ENCODE data around the gene CDH22.

Gene CDH22

DNA sequence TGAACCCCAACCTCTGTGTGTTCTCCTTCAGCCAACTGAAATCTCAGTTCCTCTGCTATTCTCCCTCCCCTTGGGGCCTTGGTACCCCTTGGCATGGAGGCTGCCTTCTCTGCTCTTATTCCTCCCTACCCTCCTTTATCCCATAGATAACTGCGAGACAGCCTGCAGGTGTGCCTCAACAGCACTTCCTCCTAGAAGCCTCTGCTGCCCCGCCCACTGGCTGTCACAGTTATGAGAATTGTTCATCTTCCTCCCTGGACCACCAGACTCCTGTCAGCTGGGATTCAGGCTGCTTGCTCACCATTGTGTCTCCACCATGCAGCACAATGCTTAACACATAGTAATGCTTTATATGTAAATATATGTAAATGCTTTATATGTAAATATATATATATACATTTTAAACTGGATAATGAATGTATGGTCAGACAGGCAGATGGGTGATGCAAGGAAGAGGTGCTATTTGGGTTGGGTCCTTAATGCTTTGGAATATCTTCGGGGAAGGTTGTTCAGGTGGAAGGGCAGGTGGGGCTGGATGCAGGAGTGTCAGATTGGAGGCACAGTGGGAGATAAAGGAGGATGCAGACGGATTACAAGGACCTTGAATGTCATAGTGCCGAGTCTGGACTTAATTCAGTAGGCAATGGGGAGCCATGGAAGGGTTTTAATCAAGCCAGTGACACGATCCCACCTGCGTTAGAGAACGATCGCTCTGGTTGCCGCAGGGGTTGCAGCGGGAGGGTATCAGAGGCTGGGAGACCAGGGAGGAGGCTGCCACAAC lies 4.9 kb downstream of the CDH22 start:
- FAIRE-seq (no peak), DNase-seq (ENCODE audit: insufficient read length, low spot score) (no peak)

DNA sequence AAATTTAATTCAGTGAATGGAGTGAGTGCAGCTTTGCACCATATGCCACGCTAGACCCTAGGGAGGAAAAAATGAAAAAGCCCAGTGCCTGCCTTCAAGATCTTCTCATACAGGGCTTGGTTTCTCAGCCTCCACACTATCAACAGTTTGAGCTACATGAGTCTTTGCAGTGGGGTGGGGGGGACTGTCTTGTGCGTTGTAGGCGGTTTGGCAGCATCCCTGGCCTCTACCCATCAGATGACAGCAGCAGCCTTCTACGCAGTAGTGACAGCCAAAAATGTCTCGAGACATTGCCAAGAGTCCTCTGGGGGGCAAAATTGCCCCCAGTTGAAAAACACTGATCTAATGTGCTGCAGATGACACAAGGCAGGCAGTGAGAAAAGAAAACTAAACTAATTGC lies 6.2 kb downstream of the CDH22 start:
- FAIRE-seq (no peak), DNase-seq (ENCODE audit: insufficient read length, low spot score) (no peak)

DNA sequence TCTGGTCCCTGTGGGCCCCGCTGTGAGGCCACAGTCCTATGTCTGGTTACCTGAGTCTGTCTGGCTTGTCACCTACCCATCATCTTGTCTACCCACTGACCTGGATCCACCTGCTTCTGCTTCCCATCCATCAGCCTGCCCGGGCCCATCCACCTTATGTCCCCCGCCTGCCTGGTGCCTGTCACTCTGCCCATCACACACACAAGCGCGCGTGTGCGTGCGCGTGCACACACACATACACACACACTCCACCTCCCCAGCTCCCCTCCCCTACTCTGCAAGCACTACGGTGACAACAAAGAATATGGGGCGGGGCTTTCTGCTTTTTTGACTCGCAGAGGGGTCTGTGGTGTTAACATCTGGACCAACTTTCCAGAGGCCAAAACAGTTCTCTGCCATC lies 8.0 kb downstream of the CDH22 start:
- no peak for DNase-seq (ENCODE audit: insufficient read length, low spot score)
- FAIRE-seq = no peak

DNA sequence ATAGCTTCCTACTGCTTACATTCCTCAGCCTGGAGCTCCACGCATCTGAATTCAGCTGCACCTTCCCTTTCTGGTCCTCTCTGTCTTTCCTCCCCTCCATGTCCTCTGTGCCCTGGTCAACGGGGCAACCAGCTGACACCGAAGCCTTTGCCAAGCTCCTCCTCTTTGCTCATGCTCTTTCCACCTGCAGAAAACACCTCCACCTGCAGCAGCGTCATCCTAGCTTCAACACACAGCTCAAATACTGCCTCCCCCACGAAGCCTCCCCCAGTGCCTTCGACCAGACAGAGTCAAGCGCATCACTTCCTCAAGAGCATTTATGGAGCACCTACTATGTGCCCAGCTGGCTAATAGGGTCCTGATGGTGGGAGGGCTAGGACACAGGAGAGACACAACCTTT lies 9.2 kb downstream of the CDH22 start:
- FAIRE-seq (no peak), DNase-seq (ENCODE audit: insufficient read length, low spot score) (no peak)

DNA sequence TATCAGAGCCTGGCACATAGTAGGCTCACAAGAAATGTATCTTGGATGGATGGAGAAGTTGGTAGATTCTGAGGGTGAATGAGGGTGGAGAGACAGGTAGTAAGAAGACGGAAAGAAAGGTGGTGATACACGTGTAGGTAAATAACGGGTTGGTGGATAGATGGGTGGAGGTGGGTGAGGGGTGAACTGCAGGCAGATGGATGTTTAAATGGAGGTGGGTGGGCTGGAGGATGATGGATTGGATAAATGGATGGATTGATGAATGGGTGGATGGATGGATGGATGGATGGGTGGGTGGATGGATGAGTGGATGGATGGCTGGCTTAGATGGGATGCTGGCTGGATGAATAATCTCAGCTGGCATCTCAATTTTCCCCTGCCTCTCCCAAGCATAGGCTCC lies 9.9 kb downstream of the CDH22 start:
- DNase-seq (ENCODE audit: insufficient read length, low spot score) (no peak), FAIRE-seq (no peak)

DNA sequence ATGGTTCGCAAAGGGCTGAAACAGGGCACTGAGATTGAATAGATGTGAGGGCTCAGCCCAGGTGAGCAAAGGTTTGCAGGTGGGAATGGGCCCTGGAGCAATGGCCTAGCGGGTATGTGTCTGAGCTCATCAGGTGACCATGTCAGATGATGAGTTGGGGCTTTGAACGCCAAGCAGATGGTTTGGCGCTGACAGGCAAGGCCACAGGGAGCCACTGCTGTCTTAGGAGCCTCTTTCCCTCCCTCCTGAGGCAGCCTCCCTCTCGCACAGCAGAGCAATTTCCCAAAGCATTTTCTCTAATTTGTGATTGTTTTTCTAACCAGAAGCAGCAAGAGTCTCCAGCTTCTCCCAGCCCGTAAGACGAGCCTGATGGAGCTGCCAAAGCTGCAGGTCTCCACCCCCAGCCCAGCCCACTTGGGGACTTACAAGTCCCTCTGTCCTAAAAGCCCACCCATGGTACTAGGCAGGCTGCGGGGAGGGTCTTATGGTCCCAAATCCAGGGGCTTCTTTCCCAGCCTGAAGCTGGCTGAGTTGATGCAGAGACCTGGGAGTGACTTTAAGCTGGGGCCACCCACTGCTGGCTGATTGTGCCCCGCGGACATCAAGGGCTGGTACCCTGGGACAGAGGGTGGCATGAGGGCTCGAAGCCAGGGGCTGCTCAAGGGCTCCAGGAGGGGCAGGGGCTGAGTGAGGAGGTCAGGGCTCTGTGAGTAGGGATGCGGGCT lies 11.6 kb downstream of the CDH22 start:
- FAIRE-seq = no peak
- no peak for DNase-seq (ENCODE audit: insufficient read length, low spot score)

DNA sequence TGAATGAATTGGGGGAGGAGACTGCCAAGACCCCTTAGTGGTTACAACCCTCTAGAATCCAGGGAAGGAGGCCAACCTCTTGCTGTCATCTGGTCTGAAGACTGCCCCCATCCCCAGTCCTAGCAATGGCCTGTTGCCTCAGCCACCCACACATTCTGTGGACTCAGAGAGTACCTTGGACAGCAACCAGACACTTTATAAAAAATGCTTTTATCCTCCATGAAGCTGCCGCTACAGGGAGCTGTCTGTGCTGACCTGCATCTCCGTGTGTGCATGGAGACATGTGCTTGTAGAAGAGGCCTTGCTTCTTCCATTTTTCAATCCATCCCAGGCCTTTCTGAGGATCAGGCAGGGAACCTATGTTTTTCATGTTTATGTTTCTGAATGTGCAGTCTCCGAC lies 15.2 kb downstream of the CDH22 start:
- DNase-seq (ENCODE audit: insufficient read length, low spot score) (no peak), FAIRE-seq (no peak)

DNA sequence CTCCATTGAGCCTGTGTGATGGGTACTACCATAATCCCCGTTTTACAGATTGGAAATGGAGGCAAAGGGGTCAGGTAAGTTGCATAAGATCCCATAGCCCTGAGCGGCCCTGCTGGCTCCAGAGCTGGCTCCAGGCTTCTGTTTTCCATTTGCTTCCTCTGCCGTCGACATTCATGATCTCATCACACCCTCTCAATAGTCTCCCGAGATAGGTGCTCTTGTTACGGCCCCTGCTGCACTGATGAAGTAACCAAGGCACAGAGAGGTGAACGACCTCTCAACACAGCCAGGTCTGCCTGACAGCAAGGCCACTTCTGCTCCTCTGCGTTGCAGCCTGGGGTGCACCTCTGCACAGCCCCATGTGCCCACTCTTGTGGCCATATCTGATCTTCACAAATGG lies 16.9 kb downstream of the CDH22 start:
- DNase-seq (ENCODE audit: insufficient read length, low spot score) (no peak), FAIRE-seq (no peak)

DNA sequence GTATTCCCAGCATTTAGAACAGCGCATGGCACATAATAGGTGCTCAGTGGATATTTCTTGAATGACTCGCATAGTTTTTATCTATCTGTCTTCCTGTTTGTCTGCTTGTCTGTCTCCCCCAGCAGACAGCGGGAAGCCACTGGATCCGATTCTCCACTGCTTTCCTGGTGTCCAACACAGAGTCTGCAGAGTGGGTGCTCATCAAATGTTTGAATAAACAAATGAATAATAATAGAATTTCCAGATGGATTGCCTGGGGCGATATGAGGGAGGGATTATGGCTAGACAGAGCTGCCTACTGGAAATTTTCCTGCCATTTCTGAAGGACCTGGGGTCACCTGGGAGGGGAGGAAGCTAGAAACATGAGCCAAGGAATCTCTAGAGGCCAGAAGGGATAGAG lies 18.9 kb downstream of the CDH22 start:
- FAIRE-seq (no peak), DNase-seq (ENCODE audit: insufficient read length, low spot score) (no peak)

DNA sequence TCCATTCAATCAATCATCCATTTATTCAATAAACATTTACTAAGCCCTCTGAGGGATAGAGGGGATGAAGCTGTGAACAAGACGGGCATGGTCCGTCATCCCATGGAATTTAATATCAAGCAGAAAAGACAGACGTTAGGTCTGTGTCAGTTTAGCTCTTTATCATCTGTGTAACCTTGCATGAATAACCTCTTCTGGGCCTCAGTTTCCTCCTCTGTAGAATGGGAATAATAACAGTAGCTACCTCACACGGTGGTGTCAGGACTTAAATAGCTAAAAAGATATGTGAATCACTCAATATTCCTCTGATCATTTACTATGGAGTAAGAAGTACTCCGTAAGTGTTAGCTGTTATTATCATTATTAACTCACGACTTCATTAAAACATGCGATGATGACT lies 21.3 kb downstream of the CDH22 start:
- FAIRE-seq = no peak
- DNase-seq (ENCODE audit: insufficient read length, low spot score) = no peak

DNA sequence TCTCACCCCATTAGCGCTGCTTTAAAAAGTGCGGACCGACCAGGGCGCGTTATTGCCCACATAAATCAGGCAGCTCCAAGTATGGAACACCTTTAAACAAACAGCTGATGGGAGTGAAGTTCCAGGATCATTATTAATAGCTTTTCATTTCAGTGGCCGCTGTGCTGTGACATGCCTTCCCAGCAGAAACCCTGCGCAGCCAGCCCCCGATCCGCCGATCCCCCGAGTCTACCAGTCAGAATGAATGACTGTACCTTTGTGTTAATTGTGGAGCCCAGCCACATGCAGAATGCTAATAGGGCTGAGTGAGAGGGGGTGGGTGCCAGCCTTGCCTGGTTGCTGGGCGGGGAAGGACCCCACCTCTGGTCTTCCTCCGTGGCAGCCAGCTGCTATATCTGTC lies 21.9 kb downstream of the CDH22 start:
- DNase-seq (ENCODE audit: insufficient read length, low spot score) (no peak), FAIRE-seq (no peak)

DNA sequence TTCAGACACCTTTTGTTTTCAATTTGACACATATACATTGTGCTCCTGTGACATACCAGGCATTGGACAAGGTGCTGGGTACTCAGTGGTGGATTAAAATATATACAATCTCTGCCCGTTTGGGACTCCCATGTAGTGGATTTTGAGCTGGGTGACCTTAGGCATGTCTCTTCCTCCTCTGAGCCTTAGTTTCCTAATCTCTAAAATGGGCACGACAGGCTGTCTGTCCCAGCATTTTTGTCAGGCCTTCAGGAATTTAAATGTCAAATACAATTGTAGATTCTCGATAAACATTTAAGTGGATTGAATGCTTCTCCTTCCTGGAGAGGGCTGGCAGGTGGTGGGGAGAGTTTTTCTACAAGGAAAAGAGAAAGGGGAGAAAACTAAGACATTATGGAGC lies 22.6 kb downstream of the CDH22 start:
- FAIRE-seq (no peak), DNase-seq (ENCODE audit: insufficient read length, low spot score) (no peak)

DNA sequence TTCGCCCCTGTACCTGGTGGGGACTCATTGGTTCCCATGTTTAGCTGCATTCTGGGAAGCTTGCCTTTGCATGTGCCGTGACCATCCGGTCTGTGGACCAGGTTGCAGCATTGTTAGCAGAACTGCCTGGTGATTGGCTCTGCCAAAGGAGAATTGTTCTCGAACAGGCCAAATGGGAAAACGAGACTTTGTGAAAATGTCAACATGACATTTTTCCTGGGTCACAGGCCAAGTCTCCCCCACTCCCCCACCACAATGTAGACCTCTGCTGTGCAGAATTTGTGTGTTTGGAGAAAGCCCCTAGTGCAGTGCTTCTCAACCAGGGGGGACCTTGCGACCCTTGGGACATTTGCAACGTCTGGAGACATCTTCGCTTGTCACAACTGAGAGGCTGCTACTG lies 23.2 kb downstream of the CDH22 start:
- FAIRE-seq (no peak), DNase-seq (ENCODE audit: insufficient read length, low spot score) (no peak)

DNA sequence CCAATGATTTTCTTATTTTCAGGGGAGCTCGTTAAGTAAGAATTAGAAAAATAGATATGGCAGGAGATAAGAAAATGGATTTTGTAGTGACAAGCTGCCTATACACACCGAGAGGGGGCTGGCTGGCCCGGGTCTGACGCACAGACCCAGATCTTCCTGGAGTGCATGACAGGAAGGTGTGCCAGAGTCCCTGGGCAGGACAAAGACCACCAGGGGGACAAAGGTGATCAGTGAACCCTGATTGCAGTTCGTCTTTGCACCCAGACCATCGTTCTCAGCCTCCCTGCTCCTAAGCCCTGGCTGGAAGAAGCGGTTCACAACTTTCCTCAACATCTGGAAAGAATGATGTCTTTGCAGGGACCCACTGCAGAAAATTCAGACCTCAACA lies 24.3 kb downstream of the CDH22 start:
- DNase-seq (ENCODE audit: insufficient read length, low spot score) = no peak
- FAIRE-seq = no peak

DNA sequence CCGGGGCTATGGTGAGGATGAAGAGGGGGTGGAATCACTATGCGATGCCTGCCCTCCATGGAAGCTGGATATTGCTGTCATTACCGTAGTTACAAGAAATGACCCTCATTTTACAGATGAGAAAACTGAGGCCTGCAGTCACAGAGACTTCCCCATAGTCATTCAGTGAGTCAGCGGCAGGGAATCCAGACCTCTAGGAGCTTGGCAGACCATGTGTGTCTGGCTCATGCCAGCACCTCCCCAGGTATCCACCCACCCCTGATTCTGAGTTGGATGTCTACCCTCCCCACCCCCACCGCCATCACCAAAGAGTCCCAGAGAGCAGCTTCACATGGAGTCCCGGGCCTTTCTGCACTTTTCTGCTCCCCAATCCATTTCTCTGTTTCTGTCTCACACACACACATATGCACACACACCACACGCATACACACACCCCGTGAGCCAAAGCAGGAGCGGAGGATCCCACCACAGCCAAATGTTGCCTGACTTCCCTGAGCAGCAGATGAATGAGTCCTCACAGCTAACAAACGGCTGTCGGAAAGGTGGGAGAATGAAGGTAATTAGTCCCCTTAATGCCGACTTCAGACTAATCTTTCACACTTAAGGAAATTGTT lies 24.8 kb downstream of the CDH22 start:
- DNase-seq (ENCODE audit: insufficient read length, low spot score) (no peak), FAIRE-seq (no peak)

DNA sequence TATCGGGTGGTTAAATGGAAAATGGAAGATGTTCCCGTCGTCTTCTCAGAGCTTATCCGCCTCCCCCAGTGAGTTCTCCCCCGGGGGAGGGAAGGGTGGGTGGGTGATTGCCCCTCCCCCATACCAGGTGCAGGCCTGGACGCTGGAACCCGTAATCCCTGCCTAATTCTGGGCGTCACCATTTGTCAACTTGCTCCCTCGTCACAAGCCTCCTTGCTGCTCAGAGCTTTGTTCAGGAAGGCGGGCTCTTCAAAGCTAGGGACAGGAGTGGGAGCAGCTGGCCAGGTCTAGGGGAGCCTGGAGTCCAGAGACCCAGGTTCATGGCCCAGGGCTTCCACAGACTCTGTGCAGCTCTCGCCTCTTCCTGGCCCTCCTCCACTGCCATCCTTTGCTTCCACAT lies 25.6 kb downstream of the CDH22 start:
- DNase-seq (ENCODE audit: insufficient read length, low spot score) = no peak
- no peak for FAIRE-seq

DNA sequence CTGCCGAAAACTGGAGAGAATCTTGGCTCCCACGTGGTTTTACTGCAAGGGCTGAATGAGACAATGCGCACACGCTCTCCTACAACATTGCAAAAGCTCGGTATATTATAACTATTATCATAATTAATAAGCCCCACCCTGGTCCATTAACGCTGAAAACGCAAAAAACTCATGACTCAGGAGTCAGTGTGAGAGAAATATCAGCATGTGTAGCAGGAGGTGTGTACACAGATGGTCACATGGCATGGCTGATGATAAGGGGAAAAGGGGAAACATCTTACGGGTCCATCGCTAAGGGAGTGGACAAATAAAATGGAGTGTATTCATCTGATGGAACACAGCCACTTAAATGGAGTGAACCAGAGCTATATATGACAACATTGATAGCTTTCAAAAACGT lies 29.2 kb downstream of the CDH22 start:
- DNase-seq (ENCODE audit: insufficient read length, low spot score) (no peak), FAIRE-seq (no peak)

DNA sequence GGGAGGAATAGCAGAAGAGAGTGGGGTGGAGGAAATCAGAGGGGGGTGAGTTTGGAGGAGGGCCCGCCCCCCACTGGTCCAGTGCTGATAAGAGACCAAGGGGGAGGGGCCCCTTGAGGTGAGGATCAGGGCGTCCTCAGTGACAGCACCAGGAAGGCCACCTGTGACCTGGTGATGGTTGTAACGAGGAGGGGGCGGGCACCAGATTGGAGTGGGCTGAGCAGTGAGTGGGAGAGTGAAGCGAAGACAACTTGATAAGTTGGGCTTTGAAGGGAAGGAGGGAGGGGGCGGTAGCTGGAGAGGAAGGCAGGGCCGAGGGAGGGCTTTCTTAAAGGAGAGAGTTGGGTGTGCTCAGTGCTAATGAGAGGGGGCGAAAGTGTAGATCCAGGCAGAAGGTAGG lies 30.7 kb downstream of the CDH22 start:
- DNase-seq (ENCODE audit: insufficient read length, low spot score) (no peak), FAIRE-seq (no peak)

DNA sequence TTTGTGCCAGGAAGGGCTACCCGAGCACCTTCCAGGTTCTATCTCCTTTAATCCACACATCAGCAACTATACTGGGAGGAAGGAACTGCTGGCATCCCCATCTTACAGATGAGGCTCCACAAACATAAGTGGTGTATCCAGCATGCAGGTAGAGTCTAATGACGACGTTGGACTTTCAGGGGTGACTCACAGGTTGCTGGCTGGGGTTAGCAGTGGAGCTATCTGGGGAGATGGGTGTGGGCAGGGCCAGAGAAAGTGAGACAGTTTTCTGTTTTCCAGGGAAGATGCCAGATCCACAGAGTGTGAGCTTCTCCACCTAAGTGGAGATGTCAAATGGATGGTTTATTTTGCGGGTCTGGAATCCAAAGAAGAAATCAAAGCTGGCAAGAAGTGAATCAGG lies 31.8 kb downstream of the CDH22 start:
- no peak for FAIRE-seq

DNA sequence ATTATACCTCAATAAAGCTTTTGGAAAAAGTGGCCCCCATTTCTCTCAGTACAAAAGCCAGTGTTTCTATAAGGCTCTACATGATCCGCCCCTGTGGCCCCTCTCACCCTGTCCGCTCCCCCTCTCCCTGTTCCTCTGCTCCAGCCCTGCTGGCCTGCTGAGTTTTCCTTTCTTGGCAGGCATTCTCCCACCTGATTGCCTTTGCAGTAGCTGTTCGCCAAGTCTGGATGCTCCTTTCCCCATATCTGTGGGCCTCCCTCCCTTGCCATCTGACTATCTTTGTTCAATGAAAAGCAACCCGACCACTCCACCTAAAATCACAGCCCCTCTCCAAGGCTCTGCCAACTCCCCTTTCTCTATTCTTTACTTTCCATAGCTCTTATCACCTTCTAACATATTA lies 33.2 kb downstream of the CDH22 start:
- FAIRE-seq (no peak), DNase-seq (ENCODE audit: insufficient read length, low spot score) (no peak)

More for the DNA sequence above, 31.8 kb downstream of the CDH22 start:
- no peak for DNase-seq (ENCODE audit: insufficient read length, low spot score)

DNA sequence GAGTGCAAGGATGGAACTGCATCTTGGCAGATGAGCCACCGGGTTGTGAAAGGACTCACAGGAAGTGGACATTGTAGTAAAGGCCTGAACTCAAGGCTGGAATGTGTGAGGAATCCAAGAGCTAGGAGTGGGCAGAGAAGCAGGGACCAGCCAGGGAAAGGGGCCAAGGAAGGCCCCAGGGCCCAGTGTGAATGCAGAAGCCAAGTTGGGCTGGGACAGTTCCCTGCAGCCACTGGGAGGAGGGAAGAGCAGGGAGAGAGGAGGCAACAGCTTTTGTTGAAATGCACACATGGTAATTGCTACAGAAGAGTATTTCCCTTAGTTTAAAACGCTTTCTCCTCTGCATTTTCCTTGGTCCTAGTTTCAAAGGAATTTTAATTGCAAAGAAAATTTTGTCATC lies 34.6 kb downstream of the CDH22 start:
- DNase-seq (ENCODE audit: insufficient read length, low spot score) (no peak), FAIRE-seq (no peak)

DNA sequence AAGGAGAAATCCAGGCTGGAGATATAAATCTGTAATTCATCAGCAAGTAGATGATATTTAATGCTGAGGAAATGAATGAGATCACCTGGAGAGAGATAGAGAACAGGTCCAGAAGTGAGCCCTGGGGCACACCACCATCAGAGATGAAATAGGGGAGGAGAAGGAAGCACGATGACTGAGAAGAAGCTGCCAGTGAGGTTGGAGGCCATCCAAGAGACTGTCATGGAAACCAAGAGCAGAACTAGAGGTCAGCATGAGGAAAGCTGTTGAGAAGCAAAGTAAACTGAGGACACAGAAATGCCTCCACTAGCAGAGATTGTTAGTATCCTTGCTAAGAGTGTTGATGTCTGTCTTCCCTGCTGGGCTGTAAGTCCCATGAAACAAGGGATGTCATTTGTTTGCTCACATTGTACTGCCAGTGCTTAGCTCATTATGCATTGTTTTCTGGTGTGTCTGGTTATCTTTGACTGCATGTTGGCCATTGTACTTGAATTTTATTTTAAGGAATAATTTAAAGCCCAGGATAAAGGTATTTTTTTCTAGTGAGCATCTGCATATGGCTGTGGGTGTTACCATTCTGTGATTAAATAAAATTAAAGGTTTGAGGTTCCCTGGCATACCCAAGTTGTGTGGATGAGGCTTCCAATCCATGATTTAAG lies 35.8 kb downstream of the CDH22 start:
- no peak for FAIRE-seq
- no peak for DNase-seq (ENCODE audit: insufficient read length, low spot score)
